D721Med (cell line): ENCODE data around the gene SOAT2.
"Not testable (repeated sequence)": the region's sequence is repeated elsewhere in the genome, so short reads cannot be mapped to it uniquely, and the experiment has no call there.

Experiments
- DNase-seq: peaks from one replicate; pipeline ENCODE4 v3.0.0; 2011; ENCODE audit warnings: low spot score; ENCODE audit not compliant: insufficient read length
- FAIRE-seq: peaks from 2 replicates; lab custom pipeline; 2011; peaks lifted over from hg19 to GRCh38; lab: Jason Lieb, UNC
- TF ChIP-seq, protein P1 (sequence below): IDR thresholded peaks from 2 replicates; pipeline ENCODE4 v1.5.1; 2012; ENCODE audit warnings: mild to moderate bottlenecking, control low read depth; ENCODE audit not compliant: insufficient read depth; ENCODE audit errors: missing control alignments

Gene SOAT2

DNA sequence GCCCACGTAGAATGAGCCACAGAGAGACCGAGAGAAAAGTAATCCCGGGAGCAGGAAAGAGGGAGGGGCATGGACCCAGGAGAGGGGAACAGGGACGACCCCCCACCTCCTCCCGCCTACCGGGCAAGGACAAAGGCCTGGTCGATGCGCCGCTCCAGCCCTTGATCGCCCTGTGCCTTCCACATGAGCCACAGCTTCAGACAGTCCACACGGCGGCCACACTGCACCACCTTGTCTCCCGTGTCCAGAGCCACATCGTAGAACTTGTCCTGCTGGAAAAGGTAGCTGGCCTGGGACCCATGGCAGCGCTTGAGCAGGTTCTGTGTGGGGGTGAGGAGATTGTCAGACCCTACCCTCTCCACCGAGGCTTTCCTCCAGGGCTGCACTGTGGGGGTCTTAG lies 56.7 kb downstream of the SOAT2 start:
- FAIRE-seq: no peak
- DNase-seq: no peak
- TF ChIP-seq, protein P1, sequence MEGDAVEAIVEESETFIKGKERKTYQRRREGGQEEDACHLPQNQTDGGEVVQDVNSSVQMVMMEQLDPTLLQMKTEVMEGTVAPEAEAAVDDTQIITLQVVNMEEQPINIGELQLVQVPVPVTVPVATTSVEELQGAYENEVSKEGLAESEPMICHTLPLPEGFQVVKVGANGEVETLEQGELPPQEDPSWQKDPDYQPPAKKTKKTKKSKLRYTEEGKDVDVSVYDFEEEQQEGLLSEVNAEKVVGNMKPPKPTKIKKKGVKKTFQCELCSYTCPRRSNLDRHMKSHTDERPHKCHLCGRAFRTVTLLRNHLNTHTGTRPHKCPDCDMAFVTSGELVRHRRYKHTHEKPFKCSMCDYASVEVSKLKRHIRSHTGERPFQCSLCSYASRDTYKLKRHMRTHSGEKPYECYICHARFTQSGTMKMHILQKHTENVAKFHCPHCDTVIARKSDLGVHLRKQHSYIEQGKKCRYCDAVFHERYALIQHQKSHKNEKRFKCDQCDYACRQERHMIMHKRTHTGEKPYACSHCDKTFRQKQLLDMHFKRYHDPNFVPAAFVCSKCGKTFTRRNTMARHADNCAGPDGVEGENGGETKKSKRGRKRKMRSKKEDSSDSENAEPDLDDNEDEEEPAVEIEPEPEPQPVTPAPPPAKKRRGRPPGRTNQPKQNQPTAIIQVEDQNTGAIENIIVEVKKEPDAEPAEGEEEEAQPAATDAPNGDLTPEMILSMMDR: no peak

GRCh38 chr12:53160673-53161072 lies 57.4 kb downstream of the SOAT2 start:
- DNase-seq: no peak
- no peak for FAIRE-seq
- TF ChIP-seq, protein P1: no peak

DNA sequence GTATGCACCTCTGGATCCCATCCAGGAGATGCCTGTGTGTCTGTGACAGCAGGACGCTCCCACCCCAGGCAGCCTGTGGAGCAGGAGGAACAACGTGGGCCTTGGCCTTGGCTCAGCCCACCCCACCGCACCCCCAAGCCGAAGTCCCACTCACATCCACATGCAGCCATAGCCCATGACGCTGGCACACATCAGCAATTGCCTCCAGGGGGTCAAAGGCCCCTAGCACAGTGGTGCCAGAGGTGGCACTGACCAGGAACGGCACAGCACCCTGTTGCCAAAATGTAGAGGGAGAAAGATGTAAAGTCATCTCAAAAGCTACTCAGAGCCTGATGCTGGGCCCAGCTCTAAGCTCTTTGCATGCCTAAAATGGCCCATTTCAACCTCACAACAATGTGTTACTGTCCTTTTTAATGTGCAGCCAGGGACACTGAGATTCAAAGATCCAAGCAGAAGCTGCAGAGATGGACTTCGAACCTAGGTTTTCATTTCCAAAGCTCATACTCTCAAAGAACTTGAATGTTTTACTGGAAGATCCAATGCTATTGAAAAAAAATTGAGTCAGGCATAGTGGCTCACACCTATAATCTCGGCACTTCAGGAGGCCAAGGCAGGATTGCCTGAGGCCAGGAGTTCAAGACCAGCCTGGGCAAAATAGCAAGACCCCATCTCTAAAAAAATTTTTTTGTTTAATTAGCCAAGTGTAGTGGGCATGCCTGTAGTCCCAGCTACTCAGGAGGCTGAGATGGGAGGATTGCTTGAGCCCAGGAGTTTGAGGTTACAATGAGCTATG lies 58.0 kb downstream of the SOAT2 start:
- FAIRE-seq (no peak), DNase-seq (no peak)
- TF ChIP-seq, protein P1: no peak

DNA sequence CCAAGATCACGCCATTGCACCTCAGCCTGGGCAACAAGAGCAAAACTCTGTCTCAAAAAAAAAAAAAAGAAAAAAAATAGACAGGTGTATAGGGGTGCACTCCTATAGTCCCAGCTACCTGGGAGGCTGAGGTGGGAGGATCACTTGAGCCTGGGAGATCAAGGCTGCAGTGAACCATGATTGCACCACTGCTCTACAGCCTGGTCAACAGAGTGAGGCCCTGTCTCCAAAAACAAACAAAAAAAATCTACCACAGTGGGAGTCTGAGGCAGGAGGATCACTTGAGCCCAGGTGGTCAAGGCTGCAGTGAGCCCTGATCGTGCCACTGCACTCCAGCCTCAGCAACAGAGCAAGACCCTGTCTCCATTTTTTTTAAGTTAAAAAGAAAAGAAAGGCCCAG lies 59.7 kb downstream of the SOAT2 start:
- DNase-seq, FAIRE-seq: not testable (repeated sequence)

- FAIRE-seq: no peak
- TF ChIP-seq, protein P1: no peak
- DNase-seq: no peak
Measured at GRCh38 chr12:53166837-53167236, 63.6 kb downstream of the SOAT2 start.

- DNase-seq (no peak), FAIRE-seq (no peak)
- TF ChIP-seq, protein P1: no peak
Measured at GRCh38 chr12:53169644-53170043, 66.4 kb downstream of the SOAT2 start.

DNA sequence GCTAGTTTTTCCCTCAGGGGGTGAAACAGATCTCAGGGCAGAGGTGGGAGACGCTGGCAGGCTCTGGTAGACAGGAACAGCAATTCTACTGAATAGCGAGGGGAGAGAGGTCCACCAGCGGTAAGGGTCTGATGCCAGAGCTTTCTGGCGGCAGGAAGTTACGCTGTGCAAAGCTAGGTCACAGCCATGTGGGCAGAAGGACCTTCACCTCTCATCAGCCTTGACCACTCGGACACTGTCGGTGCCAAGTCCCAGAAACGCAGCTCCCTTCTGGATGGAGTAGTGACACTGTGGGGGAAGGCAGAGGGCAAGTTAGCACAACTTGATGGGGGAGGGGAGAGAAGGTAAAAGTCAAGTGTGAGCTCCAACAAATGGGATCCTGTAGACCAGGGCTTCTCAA lies 66.9 kb downstream of the SOAT2 start:
- FAIRE-seq (no peak), DNase-seq (no peak)
- TF ChIP-seq, protein P1: no peak
